SU-DHL-6 (cell line): ENCODE measurements around the gene DUOX2.

ENCODE experiments used
- H2AFZ ChIP-seq: fragments of 200-600 bp; sonication (generic); 2 replicates; pipeline ENCODE4 v1.6.1; 2014; ENCODE audit warnings: low read depth, mild to moderate bottlenecking, moderate library complexity, mixed read lengths, antibody characterized with exemption, low read length; ENCODE audit not compliant: severe bottlenecking
- H3F3A ChIP-seq: fragments of 200-600 bp; shearing (Covaris generic); 2 replicates; pipeline ENCODE4 v1.6.0; 2016; ENCODE audit warnings: antibody characterized with exemption, mild to moderate bottlenecking; ENCODE audit not compliant: insufficient read depth
- H3K27ac ChIP-seq: fragments of 200-600 bp; sonication (generic); 2 replicates; pipeline ENCODE4 v1.5.1; 2016; ENCODE audit warnings: low read depth, mild to moderate bottlenecking, low read length, moderate library complexity, mixed read lengths
- H3K27me3 ChIP-seq: fragments of 200-600 bp; sonication (generic), shearing (Covaris generic); 2 replicates; pipeline ENCODE4 v1.6.0; 2014; ENCODE audit warnings: mild to moderate bottlenecking, low read length
- H3K36me3 ChIP-seq: fragments of 200-600 bp; sonication (generic); 2 replicates; pipeline ENCODE4 v1.6.1; 2014; ENCODE audit warnings: mild to moderate bottlenecking, low read length, mixed read lengths
- H3K4me2 ChIP-seq: fragments of 300-600, 200-600 bp; shearing (Covaris generic), sonication (generic); 2 replicates; pipeline ENCODE4 v1.6.0; 2014; ENCODE audit warnings: low read length, low read depth, mild to moderate bottlenecking; ENCODE audit not compliant: poor library complexity, severe bottlenecking
- H3K4me3 ChIP-seq: fragments of 200-600 bp; sonication (generic); 2 replicates; pipeline ENCODE4 v1.5.1; 2014; ENCODE audit warnings: antibody characterized with exemption, low read length, mild to moderate bottlenecking, mixed read lengths; ENCODE audit not compliant: insufficient read depth, poor library complexity, severe bottlenecking
- H3K79me2 ChIP-seq: fragments of 200-600 bp; sonication (generic); 2 replicates; pipeline ENCODE4 v1.6.1; 2014; ENCODE audit warnings: mild to moderate bottlenecking, low read length, moderate library complexity; ENCODE audit not compliant: insufficient read depth
- H3K9ac ChIP-seq: fragments of 200-600 bp; sonication (generic); 2 replicates; pipeline ENCODE4 v1.7.0; 2014; ENCODE audit warnings: mild to moderate bottlenecking, low read length
- H3K9me2 ChIP-seq: fragments of 200-600 bp; sonication (generic); replicated peaks from 2 replicates; pipeline ENCODE4 v1.6.1; 2014; ENCODE audit warnings: low read length; ENCODE audit not compliant: insufficient read depth
- H3K9me3 ChIP-seq: fragments of 200-600 bp; sonication (generic); 2 replicates; pipeline ENCODE4 v1.6.1; 2014; ENCODE audit warnings: low read length, mixed read lengths; ENCODE audit not compliant: insufficient read depth
- H4K20me1 ChIP-seq: fragments of 200-600 bp; sonication (generic); 2 replicates; pipeline ENCODE4 v1.6.1; 2014; ENCODE audit warnings: low read depth, mild to moderate bottlenecking, antibody characterized with exemption, low read length, moderate library complexity, mixed read lengths
- CTCF ChIP-seq: fragments of 200-600 bp; sonication (generic); IDR thresholded peaks from one replicate; pipeline ENCODE4 v1.5.1; 2017; ENCODE audit warnings: antibody characterized with exemption, mild to moderate bottlenecking, low read length, moderate library complexity; ENCODE audit not compliant: insufficient read depth, poor library complexity, severe bottlenecking
- EZH2phosphoT487 ChIP-seq: fragments of 200-600 bp; sonication (generic), shearing (Covaris generic); conservative IDR thresholded peaks from 2 replicates; pipeline ENCODE4 v1.6.1; 2018; ENCODE audit warnings: mild to moderate bottlenecking, antibody characterized with exemption, low read length, moderate library complexity, mixed read lengths

DUOX2 gene

GRCh38 chr15:45161666-45162065 is 47.7 kb upstream of the DUOX2 start:
- no peak overlapping the region for H3K27ac ChIP-seq
- H3K9me2 ChIP-seq, result no peaks in the 10 kb centered on the region
- no peak overlapping the region for H3K4me2 ChIP-seq
- H3F3A ChIP-seq, result no peaks in the 10 kb centered on the region
- H3K4me3 ChIP-seq, result no peak overlapping the region
- no peak overlapping the region for H3K9ac ChIP-seq
- H4K20me1 ChIP-seq, result no peaks in the 10 kb centered on the region
- no peaks in the 10 kb centered on the region for H3K27me3 ChIP-seq
- H3K36me3 ChIP-seq, result no peaks in the 10 kb centered on the region
- no peaks in the 10 kb centered on the region for H3K9me3 ChIP-seq
- H3K79me2 ChIP-seq, result no peaks in the 10 kb centered on the region
- no peak for TF ChIP-seq EZH2phosphoT487
- no peak for TF ChIP-seq CTCF
- H2AFZ ChIP-seq, result no peak overlapping the region

- no peaks in the 10 kb centered on the region for H3K9me3 ChIP-seq
- no peaks in the 10 kb centered on the region for H3F3A ChIP-seq
- no peaks in the 10 kb centered on the region for H3K27me3 ChIP-seq
- H2AFZ ChIP-seq, result no peak overlapping the region
- H3K9ac ChIP-seq, result no peak overlapping the region
- H3K36me3 ChIP-seq, result no peaks in the 10 kb centered on the region
- no peak overlapping the region for H3K4me2 ChIP-seq
- no peak overlapping the region for H3K4me3 ChIP-seq
- H4K20me1 ChIP-seq, result no peaks in the 10 kb centered on the region
- no peak for TF ChIP-seq EZH2phosphoT487
- TF ChIP-seq CTCF, result no peak
- no peaks in the 10 kb centered on the region for H3K79me2 ChIP-seq
- no peak overlapping the region for H3K27ac ChIP-seq
- H3K9me2 ChIP-seq, result no peaks in the 10 kb centered on the region
These were observed 44.0 kb upstream of the DUOX2 start for GRCh38 chr15:45157974-45158373.

GRCh38 chr15:45156744-45157455 is 42.9 kb upstream of the DUOX2 start:
- Histone ChIP-seq H3K4me3 (no peak overlapping the region), H3K9me3 (no peaks in the 10 kb centered on the region), H3K9ac (no peak overlapping the region), H3F3A (no peaks in the 10 kb centered on the region), H3K4me2 (no peak overlapping the region), H3K36me3 (no peaks in the 10 kb centered on the region), H4K20me1 (no peaks in the 10 kb centered on the region), H3K27me3 (no peaks in the 10 kb centered on the region), H3K79me2 (no peaks in the 10 kb centered on the region), H3K9me2 (no peaks in the 10 kb centered on the region), H3K27ac (no peak overlapping the region), H2AFZ (no peak overlapping the region)
- no peak for TF ChIP-seq CTCF
- TF ChIP-seq EZH2phosphoT487, result no peak
